GM19238 (cell line): ENCODE measurements around the gene ZNF440.

Experiments used
- DNase-seq: peaks from one replicate; pipeline ENCODE4 v3.0.0; 2011; ENCODE audit warnings: low spot score; ENCODE audit not compliant: insufficient read length

Gene ZNF440

GRCh38 chr19:11882606-11883005 is 68.5 kb downstream of the ZNF440 start:
- DNase-seq = no peak
